Calu3 (cell line): ENCODE data around the gene IKZF3. TPM values are rescaled to one million over a fixed set of nuclear protein-coding genes. Genes with fewer than 3 reads are reported as not detected.
"Not testable (repeated sequence)": the region's sequence is repeated elsewhere in the genome, so short reads cannot be mapped to it uniquely, and the experiment has no call there.

Experiments used
- BruUV-seq: library from RNA; stranded (reverse); fragments of 400-500 nt; replicated peaks from 2 replicates; lab custom pipeline; 2021; lab: Mats Ljungman, UMichigan
- CTCF ChIA-PET: fragments of 300-600 bp; sonication (Branson Sonifier 250); formaldehyde crosslinking; loops from one replicate; lab custom pipeline; 2022; ENCODE audit warnings: antibody characterized with exemption; lab: Charles Lee
- DNase-seq: peaks from one replicate; pipeline ENCODE4 v3.0.0; 2022
- H3K27ac Mint-ChIP-seq: one replicate; pipeline ENCODE4 v1.8.0; 2022; ENCODE audit warnings: mixed read lengths; ENCODE audit not compliant: unreplicated experiment
- H3K27me3 Mint-ChIP-seq: one replicate; pipeline ENCODE4 v1.8.0; 2022; ENCODE audit warnings: mixed read lengths; ENCODE audit not compliant: unreplicated experiment
- H3K36me3 Mint-ChIP-seq: one replicate; pipeline ENCODE4 v1.8.0; 2022; ENCODE audit warnings: mild to moderate bottlenecking, moderate library complexity, mixed read lengths; ENCODE audit not compliant: insufficient read depth, unreplicated experiment
- H3K4me1 Mint-ChIP-seq: one replicate; pipeline ENCODE4 v1.8.0; 2022; ENCODE audit warnings: mild to moderate bottlenecking, low read depth, mixed read lengths; ENCODE audit not compliant: unreplicated experiment
- H3K4me3 Mint-ChIP-seq: one replicate; pipeline ENCODE4 v1.8.0; 2022; ENCODE audit warnings: mild to moderate bottlenecking, low read depth, moderate library complexity, mixed read lengths; ENCODE audit not compliant: unreplicated experiment
- H3K9me3 Mint-ChIP-seq: one replicate; pipeline ENCODE4 v1.8.0; 2022; ENCODE audit warnings: low read depth, mixed read lengths; ENCODE audit not compliant: unreplicated experiment
- CTCF ChIP-seq: fragments of 200-600 bp; IDR thresholded peaks from one replicate; pipeline ENCODE4 v1.8.0; 2022; ENCODE audit warnings: antibody characterized with exemption; ENCODE audit not compliant: unreplicated experiment
- intact Hi-C: fragments of 100-400 bp; cut with micrococcal nuclease; formaldehyde crosslinking; loops from one replicate; pipeline ENCODE4 v1.10.0; 2022; ENCODE audit not compliant: unreplicated experiment
- total RNA-seq: library from RNA; stranded (reverse); gene quantifications from 2 replicates; pipeline ENCODE4 v1.2.3, GENCODE V29; 2022

Gene IKZF3
- total RNA-seq, 1 experiment from 2014 or later, result 30.9 TPM

DNA sequence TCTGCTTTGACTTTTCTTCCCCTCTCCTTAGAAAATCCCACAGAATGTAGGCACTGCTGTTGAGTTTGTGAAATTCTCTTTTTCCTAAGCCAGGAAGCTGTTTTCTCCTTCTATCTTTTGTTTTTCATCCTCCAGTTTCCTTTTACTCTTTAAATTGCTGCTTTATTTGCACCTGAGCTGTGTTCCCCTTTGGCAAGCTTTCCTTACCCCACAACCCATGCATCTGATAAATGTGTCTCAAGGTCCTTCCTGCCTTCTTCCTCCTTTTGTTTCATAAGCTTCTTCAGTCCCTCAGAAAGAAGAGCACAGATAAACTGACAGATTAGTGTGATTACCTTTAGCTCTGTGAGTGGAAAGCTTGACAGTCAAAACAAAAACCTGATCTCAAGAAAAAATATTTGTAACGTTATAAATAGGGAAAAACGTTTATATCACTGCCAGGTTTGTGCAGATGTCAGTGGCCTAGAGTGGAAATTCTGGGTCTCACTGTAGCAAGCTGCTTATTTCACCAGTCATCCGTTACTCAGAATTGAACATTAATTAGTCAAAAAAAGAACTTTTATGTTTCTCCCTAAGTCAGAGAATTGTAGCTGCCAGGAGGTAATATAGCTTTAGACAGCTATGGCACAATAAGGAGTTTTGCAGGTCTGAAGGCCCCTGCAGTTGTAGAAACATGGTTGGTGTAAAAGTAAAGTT lies 30.7 kb upstream of the IKZF3 start:
- peak; percentile 63 for DNase-seq
- intact Hi-C loops, result no loop called here
- no peak overlapping the region for H3K27ac Mint-ChIP-seq
- CTCF ChIA-PET, result interaction anchor here (0.5 to 109.6 kb wide), 41 partner anchors 5 to 962 kb away, joined by 3 to 8195 read pairs (median 18); partner anchors contain the start of genes CSF3, ERBB2, GRB7 and GSDMA
- H3K4me1 Mint-ChIP-seq, result peaks cover 23% of the 10 kb centered on the region
- peaks cover 8% of the 10 kb centered on the region for H3K36me3 Mint-ChIP-seq
- no peaks in the 10 kb centered on the region for H3K9me3 Mint-ChIP-seq
- no peak for TF ChIP-seq CTCF
- BruUV-seq, result TSS peak; percentile 12
- peaks cover 15% of the 10 kb centered on the region for H3K27me3 Mint-ChIP-seq
- no peak overlapping the region for H3K4me3 Mint-ChIP-seq

GRCh38 chr17:39889200-39889599 lies 25.1 kb upstream of the IKZF3 start:
- Mint-ChIP-seq H3K27me3 (peaks cover 22% of the 10 kb centered on the region), H3K4me1 (peaks cover 26% of the 10 kb centered on the region), H3K4me3 (no peak overlapping the region), H3K27ac (no peak overlapping the region), H3K36me3 (no peaks in the 10 kb centered on the region), H3K9me3 (no peaks in the 10 kb centered on the region)
- TF ChIP-seq CTCF, result no peak
- DNase-seq, result peak; percentile 82
- CTCF ChIA-PET, result interaction anchor here (0.7 to 109.6 kb wide), 41 partner anchors 8 to 954 kb away, joined by 3 to 8195 read pairs (median 9); partner anchors contain the start of genes CSF3, ERBB2, GRB7 and GSDMA
- BruUV-seq, result no TSS peak
- intact Hi-C loops, result loop anchor here (1.0 to 5.0 kb wide), 13 partner anchors 10 to 962 kb away; partner anchors contain the start of gene PSMD3

GRCh38 chr17:39887078-39887477 lies 23.0 kb upstream of the IKZF3 start:
- BruUV-seq, result no TSS peak
- CTCF ChIA-PET, result interaction anchor here (0.6 to 109.6 kb wide), 30 partner anchors 10 to 967 kb away, joined by 3 to 8195 read pairs (median 22); partner anchors contain the start of genes CSF3, ERBB2, GRB7 and GSDMA
- DNase-seq, result peak; percentile 66

GRCh38 chr17:39886102-39886501 lies 22.0 kb upstream of the IKZF3 start:
- H3K27ac Mint-ChIP-seq, H3K36me3 Mint-ChIP-seq, H3K27me3 Mint-ChIP-seq, DNase-seq, H3K4me3 Mint-ChIP-seq, BruUV-seq, H3K9me3 Mint-ChIP-seq: not testable (repeated sequence)
- H3K4me1 Mint-ChIP-seq, result peaks cover 26% of the 10 kb centered on the region
- intact Hi-C loops, result loop anchor here (5.0 kb wide), 1 partner anchor 846 kb away; no protein-coding TSS in a partner anchor
- CTCF ChIA-PET, result interaction anchor here (0.8 to 109.6 kb wide), 27 partner anchors 9 to 531 kb away, joined by 3 to 8195 read pairs (median 63); partner anchors contain the start of genes CSF3, ERBB2, GRB7 and GSDMA

More at GRCh38 chr17:39887078-39887477, 23.0 kb upstream of the IKZF3 start:
- Mint-ChIP-seq H3K9me3 (no peaks in the 10 kb centered on the region), H3K4me3 (no peak overlapping the region), H3K36me3 (no peaks in the 10 kb centered on the region), H3K27me3 (peaks cover 11% of the 10 kb centered on the region), H3K4me1 (peaks cover 26% of the 10 kb centered on the region), H3K27ac (no peak overlapping the region)
- TF ChIP-seq CTCF, result no peak
- intact Hi-C loops, result loop anchor here (5.0 kb wide), 1 partner anchor 845 kb away; no protein-coding TSS in a partner anchor
